ENCODE results near the gene PFKM. TPM values are rescaled to one million over a fixed set of nuclear protein-coding genes. Genes with fewer than 3 reads are reported as not detected.

The PFKM gene
- total and polyA plus RNA-seq, 9 of the 15 experiments (the other 6 are each of a cell fraction or from before 2014, with no cell fraction given), result 16.5 to 39.9 (median 31.7) TPM

- TF ChIP-seq ZNF644 (tag; IDR thresholded peaks at IDR 0.05; ENCODE audit: low read depth), result no peak
- peak; percentile 78 for TF ChIP-seq PHF20 (IDR thresholded peaks at IDR 0.05; ENCODE audit: partially characterized antibody)
- no peak for TF ChIP-seq NR0B1 (IDR thresholded peaks at IDR 0.05; ENCODE audit: partially characterized antibody)
- TF ChIP-seq ZNF444 (CRISPR knock-in tag; IDR thresholded peaks at IDR 0.05), result no peak
- TF ChIP-seq XRCC3 (IDR thresholded peaks at IDR 0.05), result no peak
- TF ChIP-seq GABPA (tag; conservative IDR thresholded peaks at IDR 0.05; ENCODE audit: low read depth), result peak; percentile 98
- TF ChIP-seq RBM22 (IDR thresholded peaks at IDR 0.05; ENCODE audit: low read depth, low read length, poor library complexity, severe bottlenecking), result no peak
- TF ChIP-seq RBFOX2 (IDR thresholded peaks at IDR 0.05; ENCODE audit: low read depth, low read length), result peak; percentile 84
- no peak for TF ChIP-seq PPARD (CRISPR knock-in tag; IDR thresholded peaks at IDR 0.05)
- no peak for TF ChIP-seq AFF4 (CRISPR knock-in tag; IDR thresholded peaks at IDR 0.05)
- TF ChIP-seq ZNF347 (CRISPR knock-in tag; IDR thresholded peaks at IDR 0.05; ENCODE audit: low read depth), result no peak
- TF ChIP-seq BRD4 (IDR thresholded peaks at IDR 0.05), result no peak
- 0 out of 4 replicates have a peak, but pooled peaks of 1 of the 2 experiments have one; percentile 39 for TF ChIP-seq RCOR1 (IDR thresholded peaks at IDR 0.05; ENCODE audit: borderline replicate concordance in 1 of 2, low read depth in 2 of 2, low read length in 2 of 2)
- no peak for TF ChIP-seq ZNF668 (CRISPR knock-in tag; IDR thresholded peaks at IDR 0.05)
- TF ChIP-seq LEF1 (IDR thresholded peaks at IDR 0.05), result no peak
- no peak for TF ChIP-seq HMG20B (CRISPR knock-in tag; IDR thresholded peaks at IDR 0.05)
- no peak for TF ChIP-seq PHF21A (IDR thresholded peaks at IDR 0.05; ENCODE audit: borderline replicate concordance, low read depth)
- TF ChIP-seq ZNF592 (IDR thresholded peaks at IDR 0.05), result no peak; the same call in 1 of the 2 replicates
- no peak for TF ChIP-seq SPI1 (IDR thresholded peaks at IDR 0.05; ENCODE audit: borderline replicate concordance, low read depth, low read length)
Measured at GRCh38 chr12:48157018-48157888, 38.1 kb downstream of the PFKM start, which contains the start of gene ASB8 (continued).
